Thyroid gland (tissue), 4 donors: ENCODE measurements around the gene S100A2. TPM values are rescaled to one million over a fixed set of nuclear protein-coding genes. Genes with fewer than 3 reads are reported as not detected.

Experiments used
- DNase-seq, 2 donors: peaks; one replicate each; pipeline ENCODE4 v3.0.0-alpha.2; 2019
- H3K27ac ChIP-seq, 3 donors: fragments of 200-600 bp; sonication (generic); 1 replicate in 2 of 3; 2 replicates in 1 of 3; pipeline ENCODE4 v1.5.1; 2016 to 2019; ENCODE audit warnings: mild to moderate bottlenecking in 1 of 3, moderate library complexity in 1 of 3
- H3K27me3 ChIP-seq: fragments of 200-600 bp; sonication (generic); one replicate; pipeline ENCODE4 v1.5.1; 2019
- H3K36me3 ChIP-seq, 2 donors: fragments of 200-600 bp; sonication (generic); one replicate each; pipeline ENCODE4 v1.5.1; 2016 to 2019
- H3K4me1 ChIP-seq, 2 donors: fragments of 200-600 bp; sonication (generic); one replicate each; pipeline ENCODE4 v1.5.1; 2017 to 2019
- H3K4me3 ChIP-seq, 3 donors: fragments of 200-600 bp; sonication (generic); replicated peaks in 1 of 3; 1 replicate in 2 of 3; 2 replicates in 1 of 3; pipeline ENCODE4 v1.5.1; 2016; ENCODE audit warnings: mild to moderate bottlenecking in 1 of 3
- H3K9me3 ChIP-seq: fragments of 200-600 bp; sonication (generic); one replicate; pipeline ENCODE4 v1.5.1; 2017
- POLR2A ChIP-seq, 2 donors: fragments of 450-650 bp; IDR thresholded peaks; one replicate each; pipeline ENCODE4 v1.6.1; 2017; ENCODE audit warnings: antibody characterized with exemption in 2 of 2, mild to moderate bottlenecking in 2 of 2, moderate library complexity in 1 of 2
- WGBS, 2 donors: methylation state at CpG; one replicate each; pipeline ENCODE4 v1.1.5; 2017; 5-methylcytosine and 5-hydroxymethylcytosine counted together
- intact Hi-C: fragments of 100-400 bp; cut with DNase I; formaldehyde crosslinking; loops from one replicate; pipeline ENCODE4 v1.15.1; 2023
- total RNA-seq, 4 donors: library from RNA; depleted of rRNA; stranded (reverse); fragments of >200 nt; gene quantifications; one replicate each; pipeline ENCODE4 v1.2.3, GENCODE V29; 2016
- TF ChIP-seq, protein P1 (sequence below), 6 experiments: fragments of 200-600 bp in 3 of 6; fragments of 450-650 bp in 3 of 6; sonication (generic) in 3 of 6; IDR thresholded peaks; one replicate each; pipeline ENCODE4 v1.5.1; 2016 to 2019; ENCODE audit warnings: antibody characterized with exemption in 6 of 6, mild to moderate bottlenecking in 2 of 6, inconsistent platforms in 1 of 6, moderate library complexity in 1 of 6

The S100A2 gene
- total RNA-seq, 4 donors from 2014 or later = 2.6 to 10.1 (median 5.9) TPM

DNA sequence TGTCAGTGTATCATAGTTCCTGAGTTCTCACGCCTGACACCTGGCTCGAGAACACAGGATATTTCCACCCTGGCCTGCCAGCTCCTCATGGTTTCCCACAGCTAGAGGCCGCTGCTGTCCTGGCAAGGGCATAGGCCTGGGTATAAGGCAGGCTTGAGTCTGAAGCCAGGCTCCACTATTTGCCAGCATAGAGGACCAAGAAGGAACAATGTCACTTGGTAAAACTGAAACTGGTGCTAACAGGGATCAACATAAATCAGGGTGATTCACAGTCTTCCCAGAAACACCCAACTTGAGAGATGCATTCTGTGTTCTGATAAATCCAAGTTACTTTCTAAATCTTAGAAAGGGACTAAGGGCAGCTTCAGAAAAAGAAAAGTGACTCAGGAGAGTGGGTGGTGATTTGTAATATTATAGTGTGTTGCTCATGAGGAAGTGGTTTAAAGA, 6.9 kb upstream of the S100A2 start:
- no peaks in the 10 kb centered on the region for H3K36me3 ChIP-seq
- TF ChIP-seq, protein P1, sequence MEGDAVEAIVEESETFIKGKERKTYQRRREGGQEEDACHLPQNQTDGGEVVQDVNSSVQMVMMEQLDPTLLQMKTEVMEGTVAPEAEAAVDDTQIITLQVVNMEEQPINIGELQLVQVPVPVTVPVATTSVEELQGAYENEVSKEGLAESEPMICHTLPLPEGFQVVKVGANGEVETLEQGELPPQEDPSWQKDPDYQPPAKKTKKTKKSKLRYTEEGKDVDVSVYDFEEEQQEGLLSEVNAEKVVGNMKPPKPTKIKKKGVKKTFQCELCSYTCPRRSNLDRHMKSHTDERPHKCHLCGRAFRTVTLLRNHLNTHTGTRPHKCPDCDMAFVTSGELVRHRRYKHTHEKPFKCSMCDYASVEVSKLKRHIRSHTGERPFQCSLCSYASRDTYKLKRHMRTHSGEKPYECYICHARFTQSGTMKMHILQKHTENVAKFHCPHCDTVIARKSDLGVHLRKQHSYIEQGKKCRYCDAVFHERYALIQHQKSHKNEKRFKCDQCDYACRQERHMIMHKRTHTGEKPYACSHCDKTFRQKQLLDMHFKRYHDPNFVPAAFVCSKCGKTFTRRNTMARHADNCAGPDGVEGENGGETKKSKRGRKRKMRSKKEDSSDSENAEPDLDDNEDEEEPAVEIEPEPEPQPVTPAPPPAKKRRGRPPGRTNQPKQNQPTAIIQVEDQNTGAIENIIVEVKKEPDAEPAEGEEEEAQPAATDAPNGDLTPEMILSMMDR (IDR thresholded peaks at IDR 0.05) = peak; percentile 67 to 96 (median 89)
- no peak for TF ChIP-seq POLR2A (IDR thresholded peaks at IDR 0.05)
- H3K4me3 ChIP-seq = no peak overlapping the region
- peak; percentile 92 to 94 for DNase-seq
- WGBS, 2 donors = 8 to 10% methylated on average over 3 of the region's 3 CpGs
- intact Hi-C loops = loop anchor here (10.0 kb wide), 1 partner anchor 92 kb away; no protein-coding TSS in a partner anchor
- peak overlapping the region; percentile 10 to 53 (median 32) for H3K27ac ChIP-seq
- peaks cover 12 to 22% of the 10 kb centered on the region in 2 donors for H3K4me1 ChIP-seq
- H3K27me3 ChIP-seq = no peaks in the 10 kb centered on the region
- no peaks in the 10 kb centered on the region for H3K9me3 ChIP-seq

GRCh38 chr1:153571706-153572105, 6.1 kb upstream of the S100A2 start:
- WGBS, 2 donors = 79 to 82% methylated on average over 7 of the region's 7 CpGs

DNA sequence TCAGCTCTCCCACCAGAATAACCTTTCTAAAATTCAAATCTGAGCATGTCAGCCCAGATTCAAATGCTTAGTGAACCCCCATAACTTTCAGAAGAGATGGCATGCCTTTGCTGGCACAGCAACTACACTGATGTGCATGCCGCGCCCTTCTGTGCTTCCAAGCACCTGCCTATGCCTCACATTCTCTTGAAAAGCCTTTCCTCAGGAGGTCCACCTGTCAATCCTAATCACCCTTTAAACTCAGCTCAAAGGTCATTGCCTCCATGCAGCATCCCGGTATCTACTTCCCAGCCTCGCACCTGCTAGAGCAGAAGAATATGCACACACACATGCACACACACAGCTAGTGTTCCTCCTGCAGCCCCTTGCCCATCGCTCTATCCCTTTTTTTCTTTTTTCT, 5.2 kb upstream of the S100A2 start:
- WGBS, 2 donors = 88 to 98% methylated on average over 5 of the region's 5 CpGs

More at GRCh38 chr1:153571706-153572105, 6.1 kb upstream of the S100A2 start:
- H3K27me3 ChIP-seq = no peaks in the 10 kb centered on the region
- intact Hi-C loops = loop anchor here (10.0 kb wide), 1 partner anchor 93 kb away; no protein-coding TSS in a partner anchor
- no peaks in the 10 kb centered on the region for H3K36me3 ChIP-seq
- H3K9me3 ChIP-seq = no peaks in the 10 kb centered on the region
- DNase-seq = no peak
- TF ChIP-seq, protein P1 (IDR thresholded peaks at IDR 0.05) = no peak
- TF ChIP-seq POLR2A (IDR thresholded peaks at IDR 0.05) = no peak
- no peak overlapping the region for H3K4me3 ChIP-seq
- no peak overlapping the region for H3K27ac ChIP-seq
- H3K4me1 ChIP-seq = peaks cover 19 to 30% of the 10 kb centered on the region in 2 donors

GRCh38 chr1:153569465-153569864, 3.8 kb upstream of the S100A2 start:
- Histone ChIP-seq H3K27me3 (no peaks in the 10 kb centered on the region), H3K9me3 (no peaks in the 10 kb centered on the region), H3K27ac (no peak overlapping the region), H3K4me3 (no peak overlapping the region), H3K36me3 (no peaks in the 10 kb centered on the region), H3K4me1 (peaks cover 37 to 53% of the 10 kb centered on the region in 2 donors)
- DNase-seq = no peak
- no peak for TF ChIP-seq POLR2A (IDR thresholded peaks at IDR 0.05)
- TF ChIP-seq, protein P1 (IDR thresholded peaks at IDR 0.05) = no peak
- intact Hi-C loops = loop anchor here (2.0 kb wide), 2 partner anchors 37 to 59 kb away; no protein-coding TSS in a partner anchor
- WGBS, 2 donors = 89% methylated on average over 8 of the region's 8 CpGs

More for the DNA sequence above, 5.2 kb upstream of the S100A2 start:
- DNase-seq = no peak
- Histone ChIP-seq H3K4me1 (peaks cover 26 to 39% of the 10 kb centered on the region in 2 donors), H3K27me3 (no peaks in the 10 kb centered on the region), H3K36me3 (no peaks in the 10 kb centered on the region), H3K27ac (no peak overlapping the region), H3K9me3 (no peaks in the 10 kb centered on the region), H3K4me3 (no peak overlapping the region)
- no peak for TF ChIP-seq POLR2A (IDR thresholded peaks at IDR 0.05)
- TF ChIP-seq, protein P1 (IDR thresholded peaks at IDR 0.05) = no peak
- intact Hi-C loops = loop anchor here (10.0 kb wide), 1 partner anchor 94 kb away; no protein-coding TSS in a partner anchor

DNA sequence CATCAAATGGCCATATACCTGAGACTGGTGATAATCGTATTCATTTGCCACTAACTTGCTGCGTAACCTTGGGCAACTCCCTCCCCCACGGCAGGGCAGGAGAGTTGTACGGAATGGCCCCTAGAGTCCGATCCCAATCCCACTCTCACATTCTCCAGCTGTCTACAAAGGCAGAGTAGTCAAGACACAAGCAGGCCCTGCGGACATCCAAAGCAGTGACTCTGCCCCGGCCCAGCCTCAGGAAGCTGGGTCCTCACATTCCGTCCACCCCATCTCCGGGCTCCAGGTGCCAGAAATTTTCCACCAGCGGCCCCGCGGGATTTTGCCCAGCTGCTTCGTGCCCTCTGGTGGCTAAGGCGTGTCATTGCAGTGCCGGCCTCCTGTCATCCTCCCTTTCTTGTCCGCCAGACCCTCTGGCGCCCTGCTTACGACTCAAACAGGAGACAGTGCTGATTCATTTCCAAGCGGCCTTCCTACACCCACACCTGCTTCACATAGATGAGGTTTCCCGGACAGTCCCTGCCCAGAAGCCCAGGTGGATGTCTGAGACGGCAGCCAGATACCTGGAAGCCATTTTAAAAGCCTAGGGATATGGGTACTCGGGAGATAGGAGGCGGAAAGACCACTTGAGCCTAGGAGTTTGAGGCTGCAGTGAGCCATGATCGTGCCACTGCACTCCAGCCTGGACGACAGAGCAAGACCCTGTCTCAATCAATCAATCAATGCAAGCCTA, 2.9 kb upstream of the S100A2 start:
- H3K4me3 ChIP-seq = no peak overlapping the region
- peak overlapping the region; percentile 96 to 99 (median 99) for H3K27ac ChIP-seq
- intact Hi-C loops = loop anchor here (2.0 kb wide), 2 partner anchors 36 to 58 kb away; no protein-coding TSS in a partner anchor
- 13 to 20% methylated on average over 15 to 17 of the region's 25 CpGs for WGBS, 2 donors
- no peaks in the 10 kb centered on the region for H3K36me3 ChIP-seq
- H3K27me3 ChIP-seq = no peaks in the 10 kb centered on the region
- no peaks in the 10 kb centered on the region for H3K9me3 ChIP-seq
- peak; percentile 92 to 93 for DNase-seq
- TF ChIP-seq, protein P1 (IDR thresholded peaks at IDR 0.05) = peak; percentile 97 to 99 (median 98)
- peak; percentile 13 to 19 for TF ChIP-seq POLR2A (IDR thresholded peaks at IDR 0.05)
- H3K4me1 ChIP-seq = peaks cover 37 to 62% of the 10 kb centered on the region in 2 donors
